ENCODE measurements around the gene ITGA11.

ITGA11 gene

DNA sequence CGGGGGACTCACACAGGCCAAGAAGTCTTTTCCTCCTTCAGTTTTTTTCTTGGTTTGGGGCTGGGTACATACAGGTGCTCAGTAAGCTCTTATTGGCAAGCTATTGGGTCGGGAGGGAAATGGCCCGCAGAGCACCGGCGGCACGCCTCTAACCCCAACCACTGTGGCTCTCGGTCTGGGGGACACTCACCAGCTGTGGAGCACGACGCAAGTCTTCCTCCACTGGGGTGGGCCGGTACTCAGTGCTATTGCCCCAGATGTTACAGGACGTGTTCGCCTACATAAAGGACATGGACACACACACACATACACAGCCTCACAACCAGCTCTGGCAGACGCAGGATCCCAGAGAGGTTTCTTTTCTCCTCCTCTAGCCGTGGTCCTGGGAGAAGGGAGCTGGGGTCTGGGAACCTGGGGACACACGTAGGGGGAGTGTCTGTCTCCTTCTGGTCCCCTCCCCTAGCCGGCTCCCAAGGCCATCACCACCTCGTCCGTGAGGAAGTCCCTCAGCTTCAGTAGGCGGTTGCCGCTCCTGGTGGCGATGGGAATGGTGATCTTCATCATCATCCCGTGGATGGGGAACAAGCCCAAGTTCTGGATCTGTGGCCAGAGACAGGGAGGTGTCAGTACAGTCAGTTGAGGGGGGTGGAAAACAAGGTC lies 121.0 kb downstream of the ITGA11 start:
- DNase-seq (ENCODE audit: low read depth in 2 of 2), result no peak

DNA sequence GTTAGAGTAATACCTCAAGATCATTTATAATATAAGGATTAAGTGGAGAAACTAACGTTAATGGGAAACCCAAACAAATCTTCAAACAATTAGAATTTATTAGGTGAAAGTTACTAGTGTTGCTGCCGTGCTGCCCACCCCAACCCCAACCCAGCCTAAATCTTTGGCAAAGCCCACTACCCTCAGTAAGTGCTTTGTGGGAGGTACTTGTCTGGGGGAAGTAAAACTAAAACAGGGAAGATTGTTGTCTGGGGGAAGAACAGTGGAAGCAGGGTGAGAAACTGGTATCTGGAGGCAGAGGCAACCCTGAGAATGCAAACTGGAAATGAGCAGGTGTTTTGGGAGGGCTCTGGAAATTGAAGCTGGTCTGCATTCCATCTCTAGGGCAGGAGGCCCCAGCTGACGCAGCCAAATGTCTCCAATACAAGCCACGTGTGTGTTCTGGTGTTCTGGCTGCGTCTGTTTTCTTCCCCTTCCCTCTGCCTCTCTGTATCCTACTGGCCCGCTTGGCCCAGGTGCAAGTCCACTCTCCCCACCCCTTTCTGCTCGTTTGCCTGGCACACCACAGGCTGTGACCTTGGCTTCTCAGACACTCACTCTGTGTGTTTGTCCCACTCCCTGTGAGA lies 121.7 kb downstream of the ITGA11 start:
- DNase-seq (ENCODE audit: low read depth in 2 of 2), result no peak

DNA sequence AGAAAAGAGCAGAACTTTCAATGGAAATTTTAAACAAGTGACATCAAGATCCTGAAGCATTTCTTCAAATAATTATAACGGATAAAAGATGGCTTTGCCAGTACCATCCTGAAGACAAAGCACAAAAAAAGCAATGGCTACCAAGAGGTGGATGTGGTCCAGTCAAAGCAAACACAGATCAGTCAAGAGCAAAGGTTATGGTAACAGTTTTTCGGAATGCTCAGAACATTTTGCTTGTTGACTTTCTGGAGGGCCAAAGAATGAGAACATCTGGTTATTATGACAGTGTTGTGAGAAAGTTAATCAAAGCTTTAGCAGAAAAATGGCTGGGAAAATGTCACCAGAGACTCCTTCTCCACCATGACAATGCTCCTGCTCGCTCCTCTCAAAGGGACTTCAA lies 122.9 kb downstream of the ITGA11 start:
- DNase-seq (ENCODE audit: low read depth in 2 of 2), result no peak

DNA sequence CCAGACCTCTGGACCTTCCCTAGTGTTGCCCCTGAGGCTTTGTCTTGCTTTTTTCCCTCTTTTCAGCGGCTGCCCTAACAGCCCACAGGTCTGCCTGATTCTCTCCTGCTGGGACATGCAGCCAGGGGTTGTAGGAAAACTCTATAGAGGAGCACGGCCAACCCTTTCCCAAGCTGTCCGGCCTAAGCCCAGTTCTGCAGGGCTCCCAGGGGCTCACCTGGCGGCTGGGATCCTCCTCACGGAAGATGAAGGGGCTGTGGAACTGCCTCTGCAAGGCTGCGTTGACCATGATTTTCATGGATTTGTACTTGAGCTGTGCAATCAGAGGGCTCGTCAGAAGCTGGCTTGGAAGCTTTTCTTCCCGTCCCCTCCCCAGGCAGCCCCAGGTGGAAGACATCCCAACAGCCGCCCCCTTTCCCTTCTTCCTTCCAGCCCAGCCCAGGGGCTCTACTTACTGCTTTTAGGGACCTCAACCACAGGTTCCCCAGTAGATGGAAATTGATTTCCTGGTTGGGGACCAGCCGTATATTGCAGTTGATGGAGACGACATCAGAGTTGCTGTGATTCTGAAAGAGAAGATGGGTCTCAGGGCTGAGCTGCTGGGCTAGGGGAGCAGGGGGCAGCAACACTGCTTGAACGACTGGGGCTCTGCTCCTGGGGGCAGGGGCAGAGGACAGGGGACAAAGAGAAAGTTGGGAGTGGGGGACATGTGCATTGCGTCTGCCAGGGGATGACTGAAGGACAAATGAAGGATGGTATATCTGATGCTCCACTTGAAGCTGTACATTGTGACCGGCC lies 124.6 kb downstream of the ITGA11 start:
- DNase-seq (ENCODE audit: low read depth in 2 of 2), result no peak

DNA sequence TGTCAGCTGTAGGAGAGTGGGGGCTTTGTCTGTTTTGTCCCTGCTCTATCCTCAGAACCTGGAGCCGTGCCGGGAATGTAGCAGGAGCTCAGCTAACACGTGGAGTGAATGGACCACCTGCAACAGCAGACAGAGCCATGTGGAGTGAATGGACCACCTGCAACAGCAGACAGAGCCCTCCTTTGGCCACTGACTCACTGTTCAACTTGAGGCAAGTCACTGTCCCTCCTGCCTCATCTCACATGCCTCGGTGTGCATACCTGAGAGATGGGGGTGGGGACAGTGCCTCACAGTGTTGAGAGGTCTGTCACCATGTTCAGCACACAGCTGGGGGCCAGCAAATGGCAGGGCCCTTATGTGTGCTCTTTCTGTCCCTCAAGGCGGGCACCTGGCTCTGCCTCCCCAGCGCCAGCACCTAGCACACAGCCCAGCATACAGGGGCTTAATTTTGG lies 126.5 kb downstream of the ITGA11 start:
- no peak for DNase-seq (ENCODE audit: low read depth in 2 of 2)

GRCh38 chr15:68304589-68305337 lies 127.2 kb downstream of the ITGA11 start:
- DNase-seq (ENCODE audit: low read depth in 2 of 2), result no peak

- no peak for DNase-seq (ENCODE audit: low read depth in 2 of 2)
Measured at GRCh38 chr15:68303560-68304436, 128.2 kb downstream of the ITGA11 start.

DNA sequence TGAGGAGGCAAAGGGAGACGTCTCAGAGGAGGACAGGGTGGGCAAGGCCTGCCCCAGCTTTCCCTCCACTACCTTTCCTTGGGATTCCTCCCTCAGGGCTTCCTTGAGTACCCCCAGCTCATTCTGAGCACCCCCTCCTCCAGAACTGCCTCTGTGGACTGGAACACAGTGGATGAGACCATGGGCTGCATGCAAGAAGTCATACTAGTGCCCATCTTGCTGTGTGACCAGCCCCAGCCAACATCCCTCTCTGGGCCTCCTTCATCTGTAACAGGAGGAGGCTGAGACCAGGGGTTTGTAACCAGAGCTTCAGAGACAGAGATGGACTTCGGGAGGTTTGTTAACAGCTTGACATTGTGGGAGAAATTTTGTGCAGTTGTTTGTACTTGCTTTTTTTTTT lies 128.8 kb downstream of the ITGA11 start:
- DNase-seq (ENCODE audit: low read depth in 2 of 2), result no peak

DNA sequence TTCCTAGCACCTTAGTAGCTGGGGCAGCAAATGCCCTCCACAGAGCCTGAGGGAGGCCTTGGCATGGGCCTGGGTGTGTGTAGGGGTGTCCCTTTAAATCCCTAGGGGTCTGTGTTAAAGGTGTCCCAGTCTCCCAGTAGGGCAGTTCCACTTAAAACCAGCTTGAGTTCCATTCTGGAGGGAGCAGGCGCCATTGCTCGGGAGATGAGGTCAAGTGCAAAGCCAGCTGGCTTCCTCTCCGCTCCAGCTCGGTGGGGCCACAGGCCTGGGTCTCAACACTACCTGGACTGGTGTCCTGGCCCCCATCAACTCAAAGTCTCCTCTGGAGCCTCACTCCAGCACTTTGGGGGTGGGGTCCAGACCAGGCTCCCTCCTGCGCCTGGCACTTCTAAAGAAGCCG lies 129.2 kb downstream of the ITGA11 start:
- no peak for DNase-seq (ENCODE audit: low read depth in 2 of 2)

DNA sequence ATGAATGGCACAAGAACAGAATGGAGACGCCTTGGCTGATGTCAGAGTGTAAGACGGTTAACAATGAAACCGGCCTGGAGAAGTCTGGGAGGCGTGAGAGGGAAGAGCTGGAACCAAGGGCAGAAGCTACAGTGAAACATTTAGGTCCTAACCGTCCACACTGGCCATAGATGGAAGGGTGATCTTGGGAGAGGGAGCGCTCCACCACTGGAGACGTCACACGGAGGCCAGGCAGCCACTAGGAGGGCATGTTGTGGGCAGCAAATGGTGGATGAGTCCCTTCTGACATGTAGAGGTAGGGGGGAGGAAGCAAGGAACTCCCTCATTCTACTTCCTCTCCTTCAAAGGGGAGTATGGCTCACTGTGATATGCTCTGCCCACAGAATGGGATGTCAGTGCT lies 130.7 kb downstream of the ITGA11 start:
- no peak for DNase-seq (ENCODE audit: low read depth in 2 of 2)

GRCh38 chr15:68300115-68300940 lies 131.6 kb downstream of the ITGA11 start:
- no peak for DNase-seq (ENCODE audit: low read depth in 2 of 2)

- no peak for DNase-seq (ENCODE audit: low read depth in 2 of 2)
Measured at GRCh38 chr15:68299436-68299835, 132.5 kb downstream of the ITGA11 start.

DNA sequence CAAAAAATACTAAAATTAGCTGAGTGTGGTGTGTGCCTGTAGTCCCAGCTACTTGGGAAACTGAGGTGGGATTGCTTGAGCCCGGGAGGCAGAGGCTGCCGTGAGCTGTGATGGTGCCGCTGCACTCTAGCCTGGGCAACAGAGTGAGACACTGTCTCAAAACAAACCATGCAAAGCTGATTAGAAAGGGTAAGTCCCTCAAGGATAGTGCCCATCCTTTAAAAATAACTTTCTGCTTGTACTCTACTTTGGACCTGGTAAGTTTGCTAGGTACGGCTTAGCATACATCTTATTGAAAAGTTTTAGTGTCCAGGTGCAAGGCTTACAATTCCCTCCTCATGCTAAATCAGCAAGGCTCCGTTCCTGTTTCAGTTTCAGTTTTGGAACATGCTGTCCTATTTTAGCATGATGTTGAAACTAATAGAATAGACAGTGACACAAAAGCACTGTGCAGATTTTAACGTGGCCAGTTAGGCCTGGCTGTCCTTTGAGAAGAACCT lies 133.0 kb downstream of the ITGA11 start:
- DNase-seq (ENCODE audit: low read depth in 2 of 2), result no peak

- no peak for DNase-seq (ENCODE audit: low read depth in 2 of 2)
Measured at GRCh38 chr15:68298336-68298735, 133.6 kb downstream of the ITGA11 start.

GRCh38 chr15:68295014-68295805 lies 136.8 kb downstream of the ITGA11 start:
- no peak for DNase-seq (ENCODE audit: low read depth in 2 of 2)

- DNase-seq (ENCODE audit: low read depth in 2 of 2), result no peak
Measured at GRCh38 chr15:68292967-68293366, 139.0 kb downstream of the ITGA11 start.

DNA sequence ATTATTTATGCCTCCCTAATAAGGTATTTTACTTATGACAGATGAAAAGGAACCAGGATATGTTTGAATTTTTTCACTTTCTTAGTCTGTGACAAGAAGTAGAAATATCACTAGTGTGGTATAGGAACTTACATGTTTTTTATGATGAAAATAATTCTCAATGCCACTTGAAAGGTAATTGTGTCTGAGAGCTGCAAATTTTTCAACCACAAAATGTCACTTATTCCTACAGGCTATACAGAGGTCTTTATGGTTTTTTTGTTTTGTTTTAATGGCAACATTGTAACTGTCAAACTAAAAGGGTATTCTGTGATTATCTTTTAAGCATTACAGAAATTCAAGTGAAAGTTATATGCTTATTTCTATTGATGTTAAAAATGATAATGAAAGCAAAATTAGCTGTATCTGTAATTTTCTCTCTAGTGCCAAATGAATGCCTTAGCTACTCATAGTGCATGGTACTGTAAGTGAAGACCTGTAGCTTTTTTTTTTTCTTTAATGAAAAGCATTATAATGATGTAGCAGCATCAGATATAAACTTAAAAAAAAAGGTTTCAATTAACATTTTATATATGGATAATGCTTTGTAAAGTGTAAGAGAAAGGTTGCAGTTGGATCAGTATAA lies 139.7 kb downstream of the ITGA11 start:
- no peak for DNase-seq (ENCODE audit: low read depth in 2 of 2)

DNA sequence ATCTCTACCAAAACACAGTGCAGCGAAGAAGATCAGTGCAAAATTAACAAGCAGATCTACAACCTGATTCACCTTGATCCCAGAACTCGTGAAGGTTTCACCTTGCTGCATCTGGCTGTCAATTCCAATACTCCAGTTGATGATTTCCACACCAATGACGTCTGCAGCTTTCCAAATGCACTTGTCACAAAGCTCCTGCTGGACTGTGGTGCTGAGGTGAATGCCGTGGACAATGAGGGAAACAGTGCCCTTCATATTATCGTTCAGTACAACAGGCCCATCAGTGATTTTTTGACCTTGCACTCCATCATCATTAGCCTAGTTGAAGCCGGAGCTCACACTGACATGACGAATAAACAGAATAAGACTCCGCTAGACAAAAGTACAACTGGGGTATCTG lies 141.2 kb downstream of the ITGA11 start:
- DNase-seq (ENCODE audit: low read depth in 2 of 2), result no peak
